ENCODE data around the gene ZFP69B. TPM values are rescaled to one million over a fixed set of nuclear protein-coding genes. Genes with fewer than 3 reads are reported as not detected.

Gene ZFP69B
- total and polyA plus RNA-seq, 2 of the 8 experiments (the other 6 are each of a cell fraction or from before 2014, with no cell fraction given): 1.7 to 8.2 TPM

DNA sequence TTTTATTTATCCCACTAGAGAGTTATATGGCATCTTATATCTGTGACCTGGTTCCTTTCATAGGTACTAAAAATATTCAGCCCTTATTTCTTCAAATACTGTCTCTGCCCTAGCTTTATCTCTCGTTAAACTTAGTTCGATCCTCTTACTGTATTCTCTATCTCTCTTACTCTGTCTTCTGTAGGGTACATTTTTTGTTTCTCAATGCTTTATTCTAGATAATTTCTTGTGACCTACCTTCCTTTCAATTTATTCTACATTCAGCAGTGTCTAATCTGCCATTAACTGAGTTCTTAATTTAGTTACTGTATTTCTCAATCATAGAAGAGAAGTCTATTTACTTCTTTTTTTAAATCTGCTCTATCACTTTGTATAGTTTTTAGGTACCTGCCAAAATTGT, 25.0 kb downstream of the ZFP69B start:
- Histone ChIP-seq H2BK5ac (ENCODE audit: low read depth, low read length) (no peak overlapping the region), H2BK120ac (replicated peaks; ENCODE audit: low read depth, low read length) (no peak overlapping the region), H3K9me3 (ENCODE audit: insufficient read depth in 2 of 2, low read depth in 1 of 2, low read length in 1 of 2) (peaks cover 5 to 12% of the 10 kb centered on the region in 2 experiments), H3K27ac (ENCODE audit: low read depth, low read length) (no peak overlapping the region), H3K56ac (replicated peaks; ENCODE audit: insufficient read length, low read depth, low read length) (no peak overlapping the region), H3K4me1 (replicated peaks in 1 of 4; ENCODE audit: control insufficient read depth in 3 of 4, insufficient read depth in 4 of 4, low read length in 3 of 4) (peaks cover 0 to 4% (median 0%) of the 10 kb centered on the region in 4 experiments; a peak in 1 of 7 replicates), H3K27me3 (replicated peaks in 1 of 4; ENCODE audit: control insufficient read depth in 3 of 4, extremely low read depth in 1 of 4, insufficient read depth in 3 of 4, low read length in 3 of 4) (peaks cover 0 to 3% (median 0%) of the 10 kb centered on the region in 4 experiments; a peak in 1 of 7 replicates), H3K79me1 (ENCODE audit: low read depth, low read length) (no peaks in the 10 kb centered on the region), H2BK20ac (ENCODE audit: low read length) (no peak overlapping the region), H4K8ac (ENCODE audit: extremely low read depth, insufficient read depth, low read length) (no peak overlapping the region), H3K23ac (ENCODE audit: insufficient read length) (no peak overlapping the region), H3K14ac (ENCODE audit: insufficient read length) (no peak overlapping the region), H4K5ac (ENCODE audit: insufficient read length, low read depth, low read length) (no peak overlapping the region), H3K18ac (ENCODE audit: extremely low read depth, low read length) (no peak overlapping the region), H4K91ac (replicated peaks; ENCODE audit: insufficient read length, low read length) (no peak overlapping the region), H2AFZ (ENCODE audit: low read length) (no peak overlapping the region), H3K36me3 (ENCODE audit: control insufficient read depth in 2 of 4, insufficient read depth in 4 of 4, low read length in 3 of 4) (no peaks in the 10 kb centered on the region), H2AK5ac (ENCODE audit: low read depth, low read length) (no peak overlapping the region), H3K23me2 (ENCODE audit: low read depth, low read length) (peaks cover 7% of the 10 kb centered on the region), H3K9ac (replicated peaks in 1 of 4; ENCODE audit: extremely low read depth in 1 of 4, low read depth in 3 of 4, low read length in 3 of 4) (no peak overlapping the region), H3K4me3 (ENCODE audit: extremely low read depth in 1 of 4, insufficient read depth in 2 of 4, low read depth in 3 of 4, low read length in 4 of 4) (no peak overlapping the region), H2BK15ac (ENCODE audit: low read length) (no peak overlapping the region), H4K20me1 (replicated peaks in 1 of 2; ENCODE audit: control insufficient read depth in 1 of 2, insufficient read depth in 2 of 2, low read length in 2 of 2) (peaks cover 0 to 2% of the 10 kb centered on the region in 2 experiments), H3K4me2 (ENCODE audit: insufficient read depth in 1 of 2, low read depth in 2 of 2, low read length in 2 of 2) (no peak overlapping the region), H3K79me2 (ENCODE audit: control insufficient read depth in 1 of 2, insufficient read depth in 2 of 2, low read length in 2 of 2) (no peaks in the 10 kb centered on the region), H2BK12ac (ENCODE audit: low read depth, low read length) (no peak overlapping the region), H3K4ac (replicated peaks; ENCODE audit: insufficient read length, low read depth, low read length) (no peak overlapping the region)
- DNase-seq (ENCODE audit: low read depth in 1 of 2, low spot score in 2 of 2): no peak
- FAIRE-seq: no peak
- WGBS, 2 experiments (ENCODE audit: extremely low coverage in 1 of 2, insufficient coverage in 1 of 2, insufficient read length in 1 of 2, insufficient replicate concordance in 2 of 2, low coverage in 1 of 2, low lambda C conversion rate in 2 of 2, missing lambda C conversion rate in 1 of 2): 78% methylated on average over 2 of the region's 2 CpGs; no CpG with 5 or more reads in 1 of the 2 experiments
- POLR2A ChIA-PET (ENCODE audit: partially characterized antibody): interaction anchor here (0.7 kb wide), 1 partner anchor 24 kb away, joined by 3 read pairs; no protein-coding TSS in a partner anchor
- no peak for TF ChIP-seq NANOG (IDR thresholded peaks at IDR 0.05; ENCODE audit: insufficient read depth, low read depth, low read length, poor library complexity, severe bottlenecking)
- TF ChIP-seq ATF3 (IDR thresholded peaks at IDR 0.05; ENCODE audit: insufficient read depth, low read depth, low read length): no peak
- no peak for TF ChIP-seq RBBP5 (IDR thresholded peaks at IDR 0.05; ENCODE audit: borderline replicate concordance, low read depth, low read length)
- TF ChIP-seq CHD1 (IDR thresholded peaks at IDR 0.05; ENCODE audit: low read depth, low read length): no peak
- TF ChIP-seq FOSL1 (IDR thresholded peaks at IDR 0.05; ENCODE audit: insufficient read depth, low read depth, low read length): no peak
- TF ChIP-seq JUN (IDR thresholded peaks at IDR 0.05; ENCODE audit: low read depth, low read length): no peak
- TF ChIP-seq KDM5A (IDR thresholded peaks at IDR 0.05; ENCODE audit: low read length): no peak
- CTCF ChIA-PET (ENCODE audit: partially characterized antibody): no interaction called here
